ENCODE measurements around the gene IGHMBP2. TPM values are rescaled to one million over a fixed set of nuclear protein-coding genes. Genes with fewer than 3 reads are reported as not detected.
A peak's percentile ranks its signal among the peaks of the same experiment; 100 is the strongest.

Gene IGHMBP2
- total and polyA plus RNA-seq, 9 of the 15 experiments (the other 6 are each of a cell fraction or from before 2014, with no cell fraction given) = 1.6 to 24.8 (median 14.5) TPM

DNA sequence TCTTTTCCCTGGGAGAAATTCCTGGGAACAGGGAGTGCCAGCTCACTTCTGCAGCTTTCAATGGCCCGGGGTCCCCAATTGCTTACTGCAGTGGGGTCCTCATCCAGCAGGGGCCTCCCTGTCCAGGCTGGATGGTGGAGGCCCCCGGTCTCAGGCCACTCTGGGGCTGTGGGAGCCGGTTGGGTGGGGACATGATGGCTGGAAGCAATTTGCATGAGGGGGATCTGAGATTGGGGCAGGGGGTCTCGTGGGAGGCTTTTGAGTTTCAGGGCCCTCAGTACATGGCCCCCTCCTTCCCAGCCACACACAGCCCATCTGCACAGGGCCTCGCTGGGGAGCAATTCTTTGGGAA is 51.9 kb downstream of the IGHMBP2 start (continued):
- TF ChIP-seq, protein P1, sequence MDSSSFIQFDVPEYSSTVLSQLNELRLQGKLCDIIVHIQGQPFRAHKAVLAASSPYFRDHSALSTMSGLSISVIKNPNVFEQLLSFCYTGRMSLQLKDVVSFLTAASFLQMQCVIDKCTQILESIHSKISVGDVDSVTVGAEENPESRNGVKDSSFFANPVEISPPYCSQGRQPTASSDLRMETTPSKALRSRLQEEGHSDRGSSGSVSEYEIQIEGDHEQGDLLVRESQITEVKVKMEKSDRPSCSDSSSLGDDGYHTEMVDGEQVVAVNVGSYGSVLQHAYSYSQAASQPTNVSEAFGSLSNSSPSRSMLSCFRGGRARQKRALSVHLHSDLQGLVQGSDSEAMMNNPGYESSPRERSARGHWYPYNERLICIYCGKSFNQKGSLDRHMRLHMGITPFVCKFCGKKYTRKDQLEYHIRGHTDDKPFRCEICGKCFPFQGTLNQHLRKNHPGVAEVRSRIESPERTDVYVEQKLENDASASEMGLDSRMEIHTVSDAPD (CRISPR knock-in tag; IDR thresholded peaks at IDR 0.05) = no peak
- TF ChIP-seq ZNF263 (CRISPR knock-in tag; IDR thresholded peaks at IDR 0.05; ENCODE audit: borderline replicate concordance) (no peak), POLR3G (IDR thresholded peaks at IDR 0.05; ENCODE audit: extremely low read depth, insufficient read length, insufficient replicate concordance) (no peak), CEBPB (tag; IDR thresholded peaks at IDR 0.05) (no peak), SP2 (IDR thresholded peaks at IDR 0.05; ENCODE audit: extremely low read depth, low read depth, low read length, poor library complexity, severe bottlenecking) (no peak), TCF7L2 (IDR thresholded peaks at IDR 0.05; ENCODE audit: low read depth, low read length) (no peak), HOXB6 (CRISPR knock-in tag; IDR thresholded peaks at IDR 0.05; ENCODE audit: borderline replicate concordance) (no peak), DMBX1 (CRISPR knock-in tag; IDR thresholded peaks at IDR 0.05; ENCODE audit: borderline replicate concordance) (no peak), GABPB1 (CRISPR knock-in tag; IDR thresholded peaks at IDR 0.05) (0 out of 2 replicates have a peak, but pooled peaks have one; percentile 19), GTF2F1 (IDR thresholded peaks at IDR 0.05; ENCODE audit: low read depth, low read length) (no peak), FUS (optimal IDR thresholded peaks at IDR 0.05; ENCODE audit: low read depth, low read length) (no peak)
- TF ChIP-seq, protein P2, sequence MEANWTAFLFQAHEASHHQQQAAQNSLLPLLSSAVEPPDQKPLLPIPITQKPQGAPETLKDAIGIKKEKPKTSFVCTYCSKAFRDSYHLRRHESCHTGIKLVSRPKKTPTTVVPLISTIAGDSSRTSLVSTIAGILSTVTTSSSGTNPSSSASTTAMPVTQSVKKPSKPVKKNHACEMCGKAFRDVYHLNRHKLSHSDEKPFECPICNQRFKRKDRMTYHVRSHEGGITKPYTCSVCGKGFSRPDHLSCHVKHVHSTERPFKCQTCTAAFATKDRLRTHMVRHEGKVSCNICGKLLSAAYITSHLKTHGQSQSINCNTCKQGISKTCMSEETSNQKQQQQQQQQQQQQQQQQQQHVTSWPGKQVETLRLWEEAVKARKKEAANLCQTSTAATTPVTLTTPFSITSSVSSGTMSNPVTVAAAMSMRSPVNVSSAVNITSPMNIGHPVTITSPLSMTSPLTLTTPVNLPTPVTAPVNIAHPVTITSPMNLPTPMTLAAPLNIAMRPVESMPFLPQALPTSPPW (CRISPR knock-in tag; IDR thresholded peaks at IDR 0.05) = 0 out of 2 replicates have a peak, but pooled peaks have one; percentile 5
- TF ChIP-seq, protein P3, sequence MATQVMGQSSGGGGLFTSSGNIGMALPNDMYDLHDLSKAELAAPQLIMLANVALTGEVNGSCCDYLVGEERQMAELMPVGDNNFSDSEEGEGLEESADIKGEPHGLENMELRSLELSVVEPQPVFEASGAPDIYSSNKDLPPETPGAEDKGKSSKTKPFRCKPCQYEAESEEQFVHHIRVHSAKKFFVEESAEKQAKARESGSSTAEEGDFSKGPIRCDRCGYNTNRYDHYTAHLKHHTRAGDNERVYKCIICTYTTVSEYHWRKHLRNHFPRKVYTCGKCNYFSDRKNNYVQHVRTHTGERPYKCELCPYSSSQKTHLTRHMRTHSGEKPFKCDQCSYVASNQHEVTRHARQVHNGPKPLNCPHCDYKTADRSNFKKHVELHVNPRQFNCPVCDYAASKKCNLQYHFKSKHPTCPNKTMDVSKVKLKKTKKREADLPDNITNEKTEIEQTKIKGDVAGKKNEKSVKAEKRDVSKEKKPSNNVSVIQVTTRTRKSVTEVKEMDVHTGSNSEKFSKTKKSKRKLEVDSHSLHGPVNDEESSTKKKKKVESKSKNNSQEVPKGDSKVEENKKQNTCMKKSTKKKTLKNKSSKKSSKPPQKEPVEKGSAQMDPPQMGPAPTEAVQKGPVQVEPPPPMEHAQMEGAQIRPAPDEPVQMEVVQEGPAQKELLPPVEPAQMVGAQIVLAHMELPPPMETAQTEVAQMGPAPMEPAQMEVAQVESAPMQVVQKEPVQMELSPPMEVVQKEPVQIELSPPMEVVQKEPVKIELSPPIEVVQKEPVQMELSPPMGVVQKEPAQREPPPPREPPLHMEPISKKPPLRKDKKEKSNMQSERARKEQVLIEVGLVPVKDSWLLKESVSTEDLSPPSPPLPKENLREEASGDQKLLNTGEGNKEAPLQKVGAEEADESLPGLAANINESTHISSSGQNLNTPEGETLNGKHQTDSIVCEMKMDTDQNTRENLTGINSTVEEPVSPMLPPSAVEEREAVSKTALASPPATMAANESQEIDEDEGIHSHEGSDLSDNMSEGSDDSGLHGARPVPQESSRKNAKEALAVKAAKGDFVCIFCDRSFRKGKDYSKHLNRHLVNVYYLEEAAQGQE (IDR thresholded peaks at IDR 0.05; ENCODE audit: borderline replicate concordance) = no peak
- TF ChIP-seq, protein P3 (CRISPR knock-in tag; IDR thresholded peaks at IDR 0.05; ENCODE audit: low read depth) = no peak
- TF ChIP-seq, protein P4, sequence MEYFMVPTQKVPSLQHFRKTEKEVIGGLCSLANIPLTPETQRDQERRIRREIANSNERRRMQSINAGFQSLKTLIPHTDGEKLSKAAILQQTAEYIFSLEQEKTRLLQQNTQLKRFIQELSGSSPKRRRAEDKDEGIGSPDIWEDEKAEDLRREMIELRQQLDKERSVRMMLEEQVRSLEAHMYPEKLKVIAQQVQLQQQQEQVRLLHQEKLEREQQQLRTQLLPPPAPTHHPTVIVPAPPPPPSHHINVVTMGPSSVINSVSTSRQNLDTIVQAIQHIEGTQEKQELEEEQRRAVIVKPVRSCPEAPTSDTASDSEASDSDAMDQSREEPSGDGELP (CRISPR knock-in tag; IDR thresholded peaks at IDR 0.05; ENCODE audit: borderline replicate concordance) = 0 out of 2 replicates have a peak, but pooled peaks have one; percentile 27
